ENCODE measurements around the gene PDGFC.

GRCh38 chr4:156962528-156962974 lies 9.0 kb downstream of the PDGFC start:
- TF ChIP-seq POLR2AphosphoS5 (IDR thresholded peaks at IDR 0.05; ENCODE audit: borderline replicate concordance, low read depth, low read length), result no peak
- no peak for TF ChIP-seq EZH2 (IDR thresholded peaks at IDR 0.05)
- no peak for TF ChIP-seq FOXP2 (optimal IDR thresholded peaks at IDR 0.05; ENCODE audit: control extremely low read depth, extremely low read length, insufficient read depth)
